NCI-H526 (cell line): ENCODE data around the gene PTGFRN.
"Not testable (repeated sequence)": the region's sequence is repeated elsewhere in the genome, so short reads cannot be mapped to it uniquely, and the experiment has no call there.

Experiments
- DNase-seq, 2 experiments: peaks; one replicate each; lab custom pipeline; 2025; lab: John Stamatoyannopoulos, UW

PTGFRN gene

DNA sequence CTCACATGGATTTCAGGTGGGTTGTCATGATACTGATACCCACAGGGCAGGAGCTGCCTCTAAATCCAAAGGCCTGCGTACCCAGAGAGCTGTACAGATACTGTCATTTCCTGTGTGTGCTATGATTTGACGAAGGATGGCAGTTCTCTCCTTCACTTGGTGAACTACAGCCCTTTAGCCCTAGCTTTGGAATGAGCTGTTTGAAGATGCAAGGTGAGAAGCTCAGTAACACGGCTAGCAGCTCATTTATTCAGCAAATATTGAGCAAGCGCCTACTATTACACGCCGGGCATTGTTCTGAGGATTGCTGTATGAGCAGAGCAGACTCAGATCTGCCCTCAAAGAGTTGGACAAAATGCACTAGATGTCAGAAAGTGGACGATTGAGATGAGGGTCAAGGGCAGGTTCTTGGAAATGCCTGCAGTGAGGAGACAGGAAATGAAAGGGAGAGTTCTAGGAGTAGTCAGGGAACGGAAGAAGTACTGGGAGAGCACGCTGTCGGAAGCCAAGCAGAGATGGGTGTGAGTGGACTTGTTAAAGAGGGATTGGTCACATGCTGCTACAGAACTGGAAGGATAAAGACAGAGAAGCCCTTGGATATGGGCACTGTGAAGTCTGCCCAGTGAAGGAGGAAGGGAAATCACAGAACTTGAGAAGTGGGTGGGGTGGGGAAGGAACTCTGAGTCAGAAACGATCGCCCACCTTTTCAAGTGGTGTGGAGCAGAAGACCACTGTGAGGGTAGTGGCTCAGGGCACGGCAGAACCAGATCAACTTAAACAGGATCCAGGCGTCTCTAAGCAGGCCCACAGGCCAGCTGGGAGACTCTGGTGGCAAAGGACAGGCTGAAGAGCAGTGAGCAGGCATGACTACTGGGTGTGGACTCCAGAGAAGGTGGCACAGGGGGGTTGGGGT, 7.1 kb downstream of the PTGFRN start:
- DNase-seq = no peak

DNA sequence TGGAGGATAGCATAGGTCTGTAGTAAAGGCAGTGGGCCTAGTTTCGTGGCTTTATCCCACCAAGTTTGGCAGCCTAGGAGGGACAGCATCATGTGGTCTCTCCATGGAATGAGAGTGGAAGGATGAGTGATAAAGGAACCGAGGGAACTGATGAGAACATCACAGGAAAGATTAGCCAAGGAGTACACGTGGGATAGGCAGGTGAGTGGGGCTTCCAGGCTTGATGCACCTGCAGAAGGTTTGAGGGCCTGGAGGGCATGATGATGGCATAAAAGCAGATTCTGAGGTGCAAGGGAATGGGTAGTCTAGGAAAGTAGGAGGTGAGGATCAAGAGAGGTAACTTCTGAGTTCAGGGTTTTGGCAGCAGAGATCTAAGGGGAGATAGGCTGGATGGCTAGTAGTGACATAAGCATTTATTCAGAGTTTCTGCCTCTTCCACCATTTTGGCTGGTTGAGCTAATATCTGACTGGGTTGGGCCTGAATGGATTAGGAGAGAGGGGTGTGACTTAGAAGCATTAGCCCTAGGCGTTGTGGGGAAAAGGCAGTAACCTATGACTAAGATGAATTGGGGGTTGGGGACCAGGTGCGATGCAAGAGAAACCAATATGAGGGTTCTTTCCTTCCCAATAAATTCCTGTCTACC, 9.1 kb downstream of the PTGFRN start:
- no peak for DNase-seq

DNA sequence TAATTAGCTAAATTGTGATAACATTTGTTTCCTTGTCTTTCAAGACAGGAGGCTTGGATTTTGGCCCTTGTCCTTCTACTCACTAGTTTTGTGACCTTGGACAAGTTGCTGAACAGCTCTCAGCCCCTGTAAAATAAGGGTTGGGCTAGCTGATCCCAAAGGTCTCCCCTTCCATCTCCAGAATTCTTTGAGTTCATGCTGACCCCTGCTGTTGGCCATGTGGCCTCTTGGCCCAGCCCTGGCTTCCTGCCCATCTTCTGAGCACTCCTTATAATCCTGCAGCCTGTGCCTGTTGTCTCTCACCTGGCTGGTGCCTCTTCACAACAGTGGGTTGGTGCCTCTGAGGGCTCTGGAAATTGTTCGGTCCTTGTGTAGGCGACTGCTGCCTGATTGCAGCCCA, 10.1 kb downstream of the PTGFRN start:
- no peak for DNase-seq

DNA sequence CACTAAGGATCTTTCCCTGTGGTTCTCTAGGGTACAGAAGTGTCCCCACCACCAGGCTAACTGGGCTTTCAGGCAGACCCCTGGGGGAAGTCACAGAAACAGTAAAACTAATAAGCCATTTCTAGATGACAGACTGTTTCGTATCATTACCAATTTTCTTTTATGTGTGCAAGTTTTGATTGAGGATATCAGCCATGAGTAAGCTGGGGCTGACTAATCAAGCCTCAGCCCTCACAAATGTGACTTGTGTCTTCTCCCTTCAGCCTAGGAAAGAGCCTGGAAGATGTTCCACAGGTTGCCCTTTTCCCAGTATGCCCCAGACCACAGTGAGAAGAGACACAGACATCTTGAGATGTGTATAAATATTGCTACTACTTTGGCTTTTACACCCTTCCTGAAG, 10.5 kb downstream of the PTGFRN start:
- DNase-seq = no peak

DNA sequence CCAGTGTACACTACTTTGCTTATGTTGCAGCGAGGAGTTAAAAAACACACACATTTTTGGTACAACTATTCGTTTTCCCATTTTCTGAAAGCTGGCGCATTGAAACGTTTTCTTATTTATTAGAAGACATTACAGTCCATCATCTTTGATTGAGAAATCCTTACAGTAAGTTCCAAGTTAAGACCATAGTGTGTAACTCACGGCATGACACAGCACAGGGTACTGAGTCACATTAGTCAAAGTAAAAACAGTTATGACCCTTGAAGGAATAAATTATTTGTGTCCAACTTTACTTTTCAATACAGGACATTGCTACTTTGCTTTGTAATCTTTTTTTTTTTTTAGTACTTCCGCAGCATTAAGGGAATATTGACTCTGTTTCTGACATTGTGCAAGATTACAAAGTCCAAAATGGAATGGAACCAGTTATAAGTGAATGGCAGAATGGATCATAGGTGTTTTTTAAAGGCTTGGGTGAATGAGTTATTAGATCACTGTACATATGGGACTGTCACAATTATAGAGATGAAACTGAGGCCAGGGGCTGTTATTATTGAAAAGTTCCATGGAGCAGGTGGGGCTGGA, 11.7 kb downstream of the PTGFRN start:
- DNase-seq = no peak

DNA sequence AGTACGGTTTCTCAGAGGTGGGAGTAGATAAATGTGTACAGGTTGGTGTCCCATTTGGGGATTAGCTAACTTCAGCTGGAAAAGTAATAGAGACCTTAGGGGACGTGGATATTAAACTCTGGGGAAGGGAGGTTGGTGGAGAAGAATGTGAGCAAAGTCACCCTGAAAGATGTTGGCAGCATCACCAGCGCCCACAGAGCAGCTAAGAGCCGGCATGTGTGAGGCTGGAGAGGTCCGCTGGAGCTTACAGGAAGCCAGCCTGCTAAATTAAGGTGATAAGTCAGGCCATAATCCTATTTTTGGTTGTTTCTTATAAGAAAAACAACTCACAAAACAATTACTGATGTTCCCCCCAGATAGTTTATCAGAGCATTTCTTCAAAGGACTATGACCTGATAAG, 12.2 kb downstream of the PTGFRN start:
- no peak for DNase-seq

DNA sequence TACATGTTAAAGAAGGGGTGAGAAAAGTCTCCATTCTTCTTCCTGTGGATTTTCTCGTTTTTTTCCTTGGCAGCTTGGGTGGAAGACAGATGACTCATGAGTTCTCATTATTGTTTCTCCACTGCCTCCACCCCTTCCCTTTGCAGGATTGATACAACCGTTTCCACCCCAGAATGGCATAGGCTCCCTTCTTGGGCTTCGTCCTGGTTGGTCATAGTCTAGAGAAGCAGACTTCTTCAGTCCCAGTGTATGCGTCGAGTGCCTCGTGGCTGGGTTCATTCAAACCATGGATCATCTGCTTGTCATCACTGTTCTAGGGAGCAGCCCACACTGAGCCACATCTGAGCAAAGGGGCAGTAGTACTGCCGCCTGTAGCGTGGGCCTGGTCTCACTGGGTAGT, 13.7 kb downstream of the PTGFRN start:
- no peak for DNase-seq

DNA sequence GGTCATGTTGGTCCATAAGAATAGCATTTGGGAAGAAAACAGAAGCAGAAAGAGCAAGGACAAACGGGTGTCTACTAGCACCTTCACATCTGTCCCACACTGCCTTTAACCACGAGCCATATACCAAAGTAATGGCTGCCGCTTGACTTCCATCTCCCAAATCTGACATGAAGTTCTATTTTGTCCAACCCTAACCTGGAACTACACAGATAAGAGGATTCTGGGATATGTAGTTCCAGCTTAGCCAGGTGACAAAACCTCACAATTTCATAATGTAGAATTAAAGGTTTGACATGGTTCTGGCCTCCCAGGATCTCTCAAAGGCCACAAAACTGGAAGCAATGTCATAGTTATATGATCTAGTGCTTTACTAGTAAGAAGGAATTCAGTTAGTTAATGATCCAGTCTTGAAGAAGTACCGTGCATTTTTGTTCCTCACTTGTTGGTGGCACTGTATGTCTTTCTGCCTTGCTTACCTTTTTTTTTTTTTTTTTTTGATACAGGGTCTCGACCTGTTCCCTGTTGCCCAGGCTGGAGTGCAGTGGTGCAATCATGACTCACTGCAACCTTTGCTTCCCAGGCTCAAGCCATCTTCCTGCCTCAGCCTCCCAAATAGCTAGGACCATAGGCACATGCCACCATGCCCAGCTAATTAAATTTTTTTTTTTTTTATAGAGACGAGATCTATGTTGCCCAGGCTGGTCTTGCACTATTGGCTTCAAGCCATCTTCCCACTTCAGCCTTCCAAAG, 17.5 kb downstream of the PTGFRN start:
- DNase-seq = no peak

DNA sequence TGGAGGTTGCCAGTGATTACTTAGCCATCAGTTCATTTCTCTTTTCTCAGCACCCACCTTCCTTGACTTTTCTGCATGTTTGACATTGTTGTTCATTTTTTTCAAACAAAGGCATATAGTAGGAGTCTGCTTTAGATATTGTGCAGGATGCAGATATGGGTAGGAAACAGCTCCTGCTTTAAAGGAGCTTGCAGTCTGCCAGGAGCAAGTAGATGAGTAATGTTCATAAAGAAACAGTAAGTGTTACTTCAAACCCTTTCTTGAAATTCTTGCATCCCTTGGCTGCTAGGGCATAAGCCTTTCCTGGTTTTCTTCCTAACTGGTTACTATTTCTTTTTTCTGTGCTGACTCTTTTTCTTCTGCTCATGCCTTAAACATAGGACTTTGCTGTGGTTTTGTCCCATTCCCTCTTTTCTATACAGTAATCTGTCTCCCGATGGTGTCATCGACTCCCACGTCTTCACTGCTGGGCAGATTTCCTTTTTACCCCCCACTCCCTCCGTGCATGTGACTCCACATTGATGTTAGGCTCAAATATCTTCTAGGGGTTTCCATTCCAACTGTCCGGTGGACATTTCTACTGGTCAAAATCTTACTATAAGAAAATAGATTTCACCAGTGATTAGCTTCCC, 20.4 kb downstream of the PTGFRN start:
- no peak for DNase-seq

DNA sequence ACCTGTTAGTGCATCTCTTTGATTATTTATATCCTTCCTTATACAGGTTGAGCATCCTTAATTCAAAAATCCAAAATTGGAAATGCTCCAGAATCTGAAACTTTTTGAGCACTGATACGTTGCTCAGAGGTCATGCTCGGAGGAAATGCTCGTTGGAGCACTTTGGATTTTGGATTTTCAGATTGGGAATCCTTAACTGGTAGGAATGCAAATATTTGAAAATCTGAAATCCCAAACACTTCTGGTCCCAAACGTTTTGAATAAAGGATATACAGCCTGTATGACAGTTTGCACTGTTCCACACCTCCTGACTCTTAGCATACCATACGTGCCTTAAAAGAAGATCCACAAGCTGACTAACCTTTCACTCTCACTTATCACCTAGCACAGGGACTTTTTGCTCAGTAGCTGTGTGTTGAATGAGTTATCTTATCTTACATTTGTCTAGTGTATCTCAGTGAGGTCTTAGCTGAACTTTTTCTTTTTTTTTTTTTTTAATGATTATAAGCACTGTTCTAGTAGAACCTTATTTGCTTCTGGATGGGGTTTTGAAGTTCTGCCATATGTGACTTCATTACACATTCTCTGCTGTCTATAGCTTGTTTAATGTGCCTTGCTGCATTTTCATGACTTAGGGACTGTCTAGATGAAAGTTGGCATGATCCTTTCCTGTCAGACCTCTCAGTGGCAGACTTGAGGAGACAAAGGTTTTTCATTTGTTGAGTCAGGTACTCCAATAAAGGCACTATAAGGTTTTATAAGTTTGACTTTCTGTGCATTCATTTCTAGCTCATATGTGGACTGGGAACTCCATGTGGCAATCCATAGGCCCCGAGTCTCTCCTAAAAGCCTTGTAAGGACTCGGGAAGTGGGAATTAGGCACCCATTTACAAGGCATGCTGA, 21.6 kb downstream of the PTGFRN start:
- no peak for DNase-seq

DNA sequence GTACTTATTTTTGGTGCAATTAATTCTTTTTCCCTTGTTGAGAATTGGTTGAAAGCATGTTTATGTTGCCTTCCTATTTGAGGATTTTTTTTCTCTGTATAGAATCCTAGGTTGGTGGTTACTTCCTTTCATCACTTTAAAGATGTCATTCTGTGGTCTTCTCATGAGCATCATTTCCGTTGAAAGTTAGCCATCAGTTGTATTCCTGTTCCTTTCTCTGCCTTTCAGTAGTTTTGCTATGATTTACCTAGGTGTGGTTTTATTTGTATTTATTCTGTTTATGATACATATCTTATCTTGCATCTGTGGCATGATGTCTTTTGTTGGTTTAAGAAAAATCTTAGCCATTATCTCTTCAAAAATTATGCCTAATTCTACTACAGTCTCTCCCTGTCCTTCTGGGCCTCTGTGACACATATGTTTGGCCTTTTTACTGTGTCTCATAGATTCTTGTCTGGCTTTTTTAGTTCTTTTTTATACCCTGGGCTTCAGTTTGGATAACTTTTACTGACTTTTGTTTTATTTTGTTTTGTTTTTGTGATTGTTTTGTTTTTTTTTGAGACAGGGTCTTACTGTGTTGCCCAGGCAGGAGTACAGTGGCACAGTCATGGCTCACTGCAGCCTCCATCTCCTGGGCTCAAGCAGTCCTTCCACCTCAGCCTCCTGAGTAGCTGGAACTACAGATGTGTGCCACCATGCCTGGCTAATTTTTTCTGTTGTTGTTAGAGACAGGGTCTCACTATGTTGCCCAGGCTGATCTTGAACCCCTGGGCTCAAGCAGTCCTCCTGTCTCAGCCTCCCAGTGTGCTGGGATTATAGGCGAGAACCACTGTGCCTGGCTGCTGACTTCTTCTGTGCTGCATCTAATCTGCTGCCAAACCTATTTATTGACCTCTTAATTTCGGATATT, 24.1 kb downstream of the PTGFRN start:
- DNase-seq = no peak

DNA sequence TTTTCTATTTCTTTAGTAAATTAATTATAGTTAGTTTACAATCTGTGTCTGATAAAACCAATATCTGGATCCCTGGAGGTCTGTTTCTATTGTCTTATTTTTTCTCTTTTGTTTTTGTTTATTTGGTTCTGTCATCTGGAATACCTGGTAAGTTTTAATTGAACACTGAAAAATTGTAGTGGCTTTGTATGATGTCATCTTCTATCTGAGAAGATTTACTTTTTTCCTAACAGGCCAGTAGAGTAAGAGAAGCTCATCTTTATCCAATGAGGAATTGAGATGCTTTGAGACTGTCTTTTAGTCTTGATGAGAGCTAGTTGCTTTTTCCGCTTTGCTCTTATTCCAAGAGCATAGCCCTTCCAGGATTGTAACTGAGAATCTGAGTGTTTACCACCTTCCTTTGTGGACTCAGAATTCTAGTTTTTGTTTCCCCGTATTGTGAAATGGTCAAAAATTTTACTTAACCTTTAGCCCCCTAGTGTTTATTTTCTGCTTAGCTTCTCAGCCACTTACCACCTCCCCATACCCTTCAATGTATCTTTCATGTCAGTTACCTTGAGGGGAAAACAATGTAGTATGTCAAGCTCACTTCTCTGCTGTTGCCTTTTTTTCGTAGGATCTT, 25.0 kb downstream of the PTGFRN start:
- DNase-seq = peak in 1 of 2 experiments; percentile 10

DNA sequence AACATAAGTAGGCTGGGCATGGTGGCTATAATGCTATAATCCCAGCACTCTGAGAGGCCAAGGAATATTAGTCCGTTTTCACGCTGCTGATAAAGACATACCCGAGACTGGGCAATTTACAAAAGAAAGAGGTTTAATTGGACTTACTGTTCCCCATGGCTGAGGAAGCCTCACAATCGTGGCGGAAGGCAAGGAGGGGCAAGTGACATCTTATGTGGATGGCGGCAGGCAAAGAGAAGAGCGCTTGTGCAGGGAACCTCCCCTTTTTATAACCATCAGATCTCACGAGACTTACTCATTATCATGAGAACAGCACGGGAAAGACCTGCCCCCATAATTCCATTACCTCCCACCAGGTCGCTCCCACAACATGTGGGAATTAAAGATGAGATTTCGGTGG, 28.5 kb downstream of the PTGFRN start:
- DNase-seq = no peak

DNA sequence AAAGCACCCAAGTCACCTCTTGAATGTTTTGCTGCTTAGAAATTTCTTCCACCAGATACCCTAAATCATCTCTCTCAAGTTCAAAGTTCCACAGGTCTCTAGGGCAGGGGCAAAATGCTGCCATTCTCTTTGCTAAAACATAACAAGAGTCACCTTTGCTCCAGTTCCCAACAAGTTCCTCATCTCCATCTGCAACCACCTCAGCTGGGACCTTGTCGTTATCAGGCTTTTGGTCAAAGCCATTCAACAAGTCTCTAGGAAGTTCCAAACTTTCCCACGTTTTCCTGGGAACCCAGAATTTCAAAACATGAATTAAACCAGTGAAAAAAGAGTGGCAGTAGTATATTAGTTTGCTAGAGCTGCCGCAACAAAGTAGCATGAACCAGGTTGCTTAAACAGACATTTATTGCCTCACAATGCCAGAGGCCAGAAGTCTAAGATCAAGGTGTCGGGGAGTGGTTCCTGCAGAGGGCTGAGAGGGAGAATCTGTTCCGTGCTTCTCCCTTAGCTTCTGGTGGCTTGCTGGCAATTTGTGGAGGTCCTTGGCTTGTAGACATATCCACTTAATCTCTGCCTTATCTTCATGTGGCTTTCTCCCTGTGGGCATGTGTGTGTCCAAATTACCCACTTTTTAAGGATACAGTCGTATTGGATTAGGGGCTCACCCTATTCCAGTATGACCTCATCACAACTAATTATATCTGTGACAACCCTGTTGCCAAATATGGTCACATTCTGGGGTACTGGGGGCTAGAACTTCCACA, 30.2 kb downstream of the PTGFRN start:
- DNase-seq = not testable (repeated sequence)

DNA sequence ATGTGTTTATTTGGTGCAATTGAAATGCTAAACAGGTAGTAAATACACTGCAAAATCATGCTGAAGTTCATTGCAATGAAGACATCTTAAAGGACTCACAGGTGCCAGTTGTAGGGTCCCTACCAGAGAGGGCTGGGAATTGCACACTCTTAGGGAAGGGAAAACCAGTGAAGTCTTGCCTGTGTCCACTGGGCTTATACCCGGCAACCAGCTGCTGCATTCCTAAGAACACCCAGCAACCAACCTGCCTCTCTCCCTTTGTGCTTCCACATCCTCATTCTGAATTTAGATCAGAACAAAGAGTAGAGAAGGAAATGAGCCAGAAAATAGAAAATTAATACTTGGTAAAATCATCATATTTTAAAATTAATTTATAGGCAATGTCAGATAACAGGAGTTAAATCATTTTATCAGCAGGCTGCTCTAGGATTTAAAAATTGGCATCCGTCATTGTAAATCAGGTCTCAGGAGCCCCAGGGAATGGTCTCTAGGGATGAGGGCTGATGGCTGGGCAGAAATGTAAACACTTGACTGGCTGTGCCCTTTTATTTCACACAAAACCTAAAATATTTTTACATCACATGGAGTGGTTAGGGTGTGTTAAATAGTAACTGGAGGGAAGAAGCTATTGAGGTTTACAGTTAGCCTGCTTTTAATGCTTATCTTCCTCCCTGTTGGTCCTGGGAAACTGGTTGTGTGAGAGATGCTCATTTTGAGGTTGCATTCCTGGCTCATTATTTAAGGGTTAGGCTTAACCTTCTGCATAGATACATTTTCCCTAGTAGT, 31.3 kb downstream of the PTGFRN start:
- no peak for DNase-seq

DNA sequence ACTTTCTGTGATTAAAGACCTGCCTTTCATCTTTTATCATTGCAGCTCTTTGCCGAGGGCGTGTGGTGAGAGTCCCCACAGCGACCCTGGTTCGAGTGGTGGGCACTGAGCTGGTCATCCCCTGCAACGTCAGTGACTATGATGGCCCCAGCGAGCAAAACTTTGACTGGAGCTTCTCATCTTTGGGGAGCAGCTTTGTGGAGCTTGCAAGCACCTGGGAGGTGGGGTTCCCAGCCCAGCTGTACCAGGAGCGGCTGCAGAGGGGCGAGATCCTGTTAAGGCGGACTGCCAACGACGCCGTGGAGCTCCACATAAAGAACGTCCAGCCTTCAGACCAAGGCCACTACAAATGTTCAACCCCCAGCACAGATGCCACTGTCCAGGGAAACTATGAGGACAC, 32.0 kb downstream of the PTGFRN start:
- no peak for DNase-seq

DNA sequence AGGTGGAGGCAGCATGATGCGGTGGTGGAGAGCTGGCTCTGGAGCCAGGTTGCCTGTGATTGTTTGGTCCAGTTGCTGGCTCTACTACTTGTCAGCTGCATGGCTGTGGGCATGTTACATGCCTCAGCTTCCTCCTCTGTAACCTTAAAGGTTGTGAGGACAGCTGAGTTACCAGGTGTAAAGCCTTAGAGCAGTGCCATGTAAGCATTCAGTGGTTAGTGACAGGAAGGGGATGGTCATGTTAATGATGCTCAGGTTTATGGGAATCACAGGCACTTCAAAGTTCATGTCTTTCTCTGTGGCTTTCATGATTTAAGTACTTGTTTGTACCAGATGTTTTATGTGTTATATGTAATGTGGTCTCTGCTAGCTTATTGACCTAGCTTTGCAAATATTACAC, 32.6 kb downstream of the PTGFRN start:
- no peak for DNase-seq

DNA sequence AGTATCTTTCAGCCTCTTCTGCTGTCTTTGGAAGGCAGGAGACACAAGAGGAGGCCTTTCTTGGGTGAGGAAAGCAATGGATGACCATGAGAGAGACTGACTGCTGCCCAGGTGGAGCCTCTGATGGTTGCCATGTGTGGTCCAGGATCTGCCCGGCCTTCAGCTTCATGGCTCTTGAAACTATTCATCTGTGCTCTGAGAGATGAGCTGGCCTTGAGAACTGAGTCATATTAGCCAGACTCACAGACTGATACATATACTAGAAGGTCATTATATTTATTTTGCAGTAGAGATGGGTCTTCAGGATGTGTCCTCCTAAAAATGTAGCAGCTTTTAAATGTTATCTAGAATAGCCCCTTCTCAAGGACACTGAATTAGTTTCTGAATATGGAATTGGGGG, 33.7 kb downstream of the PTGFRN start:
- DNase-seq = no peak
